ENCODE data around the gene VIPR2. TPM values are rescaled to one million over a fixed set of nuclear protein-coding genes. Genes with fewer than 3 reads are reported as not detected.

The VIPR2 gene
- total and polyA plus RNA-seq, 4 donors: 0.02 to 0.91 (median 0.73) TPM

DNA sequence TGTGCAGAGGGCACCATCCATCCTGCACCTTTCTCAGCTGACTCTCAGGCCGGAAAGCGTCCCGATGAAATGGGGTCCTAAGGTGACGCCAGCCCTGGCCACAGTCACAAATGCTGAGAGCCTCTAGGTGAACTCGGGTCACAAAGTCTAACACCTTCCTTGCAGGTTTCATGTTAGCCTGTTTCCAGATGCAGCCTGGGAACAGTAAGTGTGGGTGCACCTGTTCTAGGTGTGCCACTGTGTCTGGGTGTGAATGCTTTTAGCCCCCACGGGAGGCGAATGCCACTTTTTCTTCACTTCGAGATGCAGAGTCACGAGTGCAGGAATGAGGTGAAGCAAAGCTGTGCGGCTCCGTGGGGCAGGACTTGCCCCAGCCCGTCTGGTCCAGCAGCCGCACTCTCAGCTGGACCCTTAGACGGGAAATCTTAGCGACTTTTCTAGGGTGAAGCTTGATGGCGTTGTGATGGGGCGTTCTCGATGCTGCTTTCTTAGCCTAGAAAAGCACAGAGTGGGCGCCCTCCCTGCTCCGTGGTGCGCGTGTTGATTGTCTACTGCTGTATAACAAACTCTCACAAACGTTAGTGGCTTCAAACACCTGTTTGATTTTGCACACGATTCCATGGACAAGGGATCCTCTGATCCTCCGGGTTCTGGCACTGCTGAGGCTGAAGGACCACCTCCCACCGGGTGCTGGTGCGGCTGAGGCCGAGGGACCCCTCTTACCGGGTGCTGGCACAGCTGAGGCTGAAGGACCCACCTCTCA, 13.6 kb upstream of the VIPR2 start:
- Histone ChIP-seq H3K27ac (ENCODE audit: low read depth in 1 of 2, low read length in 1 of 2) (no peak overlapping the region), H3K4me3 (no peak overlapping the region), H3K9ac (ENCODE audit: insufficient read depth in 1 of 2, low read length in 2 of 2) (no peak overlapping the region), H3K27me3 (ENCODE audit: control insufficient read depth in 3 of 3, insufficient read depth in 3 of 3, low read length in 2 of 3) (no peaks in the 10 kb centered on the region), H3K4me1 (ENCODE audit: control insufficient read depth in 5 of 5, insufficient read depth in 5 of 5, low read length in 5 of 5) (no peaks in the 10 kb centered on the region), H3K9me3 (ENCODE audit: control insufficient read depth in 4 of 4, insufficient read depth in 3 of 4, low read length in 3 of 4) (no peaks in the 10 kb centered on the region), H3K36me3 (ENCODE audit: control insufficient read depth in 4 of 4, insufficient read depth in 4 of 4, low read length in 4 of 4) (no peaks in the 10 kb centered on the region)
- DNase-seq (no peak), ATAC-seq (ENCODE audit: insufficient read depth, low FRiP score) (no peak)
- 90 to 92% methylated on average over 29 of the region's 29 CpGs for WGBS, 2 donors
- TF ChIP-seq, protein P1, sequence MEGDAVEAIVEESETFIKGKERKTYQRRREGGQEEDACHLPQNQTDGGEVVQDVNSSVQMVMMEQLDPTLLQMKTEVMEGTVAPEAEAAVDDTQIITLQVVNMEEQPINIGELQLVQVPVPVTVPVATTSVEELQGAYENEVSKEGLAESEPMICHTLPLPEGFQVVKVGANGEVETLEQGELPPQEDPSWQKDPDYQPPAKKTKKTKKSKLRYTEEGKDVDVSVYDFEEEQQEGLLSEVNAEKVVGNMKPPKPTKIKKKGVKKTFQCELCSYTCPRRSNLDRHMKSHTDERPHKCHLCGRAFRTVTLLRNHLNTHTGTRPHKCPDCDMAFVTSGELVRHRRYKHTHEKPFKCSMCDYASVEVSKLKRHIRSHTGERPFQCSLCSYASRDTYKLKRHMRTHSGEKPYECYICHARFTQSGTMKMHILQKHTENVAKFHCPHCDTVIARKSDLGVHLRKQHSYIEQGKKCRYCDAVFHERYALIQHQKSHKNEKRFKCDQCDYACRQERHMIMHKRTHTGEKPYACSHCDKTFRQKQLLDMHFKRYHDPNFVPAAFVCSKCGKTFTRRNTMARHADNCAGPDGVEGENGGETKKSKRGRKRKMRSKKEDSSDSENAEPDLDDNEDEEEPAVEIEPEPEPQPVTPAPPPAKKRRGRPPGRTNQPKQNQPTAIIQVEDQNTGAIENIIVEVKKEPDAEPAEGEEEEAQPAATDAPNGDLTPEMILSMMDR (IDR thresholded peaks at IDR 0.05; ENCODE audit: control extremely low read depth, extremely low read depth): no peak

- DNase-seq (no peak), ATAC-seq (ENCODE audit: insufficient read depth, low FRiP score) (no peak)
- Histone ChIP-seq H3K9ac (ENCODE audit: insufficient read depth in 1 of 2, low read length in 2 of 2) (no peak overlapping the region), H3K27ac (ENCODE audit: low read depth in 1 of 2, low read length in 1 of 2) (no peak overlapping the region), H3K27me3 (ENCODE audit: control insufficient read depth in 3 of 3, insufficient read depth in 3 of 3, low read length in 2 of 3) (no peaks in the 10 kb centered on the region), H3K36me3 (ENCODE audit: control insufficient read depth in 4 of 4, insufficient read depth in 4 of 4, low read length in 4 of 4) (no peaks in the 10 kb centered on the region), H3K9me3 (ENCODE audit: control insufficient read depth in 4 of 4, insufficient read depth in 3 of 4, low read length in 3 of 4) (no peaks in the 10 kb centered on the region), H3K4me3 (no peak overlapping the region), H3K4me1 (ENCODE audit: control insufficient read depth in 5 of 5, insufficient read depth in 5 of 5, low read length in 5 of 5) (no peaks in the 10 kb centered on the region)
- TF ChIP-seq, protein P1 (IDR thresholded peaks at IDR 0.05; ENCODE audit: control extremely low read depth, extremely low read depth): no peak
- WGBS, 2 donors: 85 to 96% methylated on average over 12 of the region's 12 CpGs
Observed at GRCh38 chr7:159157714-159158113, 13.0 kb upstream of the VIPR2 start.

GRCh38 chr7:159156436-159157245, 12.0 kb upstream of the VIPR2 start:
- Histone ChIP-seq H3K9ac (ENCODE audit: insufficient read depth in 1 of 2, low read length in 2 of 2) (no peak overlapping the region), H3K4me3 (no peak overlapping the region), H3K27me3 (ENCODE audit: control insufficient read depth in 3 of 3, insufficient read depth in 3 of 3, low read length in 2 of 3) (no peaks in the 10 kb centered on the region), H3K36me3 (ENCODE audit: control insufficient read depth in 4 of 4, insufficient read depth in 4 of 4, low read length in 4 of 4) (no peaks in the 10 kb centered on the region), H3K9me3 (ENCODE audit: control insufficient read depth in 4 of 4, insufficient read depth in 3 of 4, low read length in 3 of 4) (no peaks in the 10 kb centered on the region), H3K4me1 (ENCODE audit: control insufficient read depth in 5 of 5, insufficient read depth in 5 of 5, low read length in 5 of 5) (no peaks in the 10 kb centered on the region), H3K27ac (ENCODE audit: low read depth in 1 of 2, low read length in 1 of 2) (no peak overlapping the region)
- 91% methylated on average over 23 of the region's 23 CpGs for WGBS, 2 donors
- TF ChIP-seq, protein P1 (IDR thresholded peaks at IDR 0.05; ENCODE audit: control extremely low read depth, extremely low read depth): no peak
- ATAC-seq (ENCODE audit: insufficient read depth, low FRiP score) (no peak), DNase-seq (no peak)

Data from lung (tissue), 12 donors.